Adrenal gland (tissue), 5 donors: ENCODE measurements around the gene RTP5.

Experiments
- CTCF ChIP-seq, 6 experiments: fragments of 450-650 bp in 4 of 6; fragments of 200-600 bp in 2 of 6; sonication (generic) in 1 of 6; IDR thresholded peaks; 1 replicate in 5 of 6; 2 replicates in 1 of 6; pipeline versions ENCODE4 v1.5.1 to v1.8.0; 2016 to 2021; ENCODE audit warnings: antibody characterized with exemption in 6 of 6, mild to moderate bottlenecking in 2 of 6, moderate library complexity in 1 of 6
- POLR2A ChIP-seq, 2 donors: fragments of 450-650 bp; IDR thresholded peaks; one replicate each; pipeline ENCODE4 v1.6.1; 2017; ENCODE audit warnings: antibody characterized with exemption in 2 of 2, mild to moderate bottlenecking in 2 of 2, moderate library complexity in 1 of 2
- donor health status: DM: no; HTN: no; CAD: no.

GRCh38 chr2:241842067-241842415 lies 27.5 kb upstream of the RTP5 start:
- TF ChIP-seq CTCF (IDR thresholded peaks at IDR 0.05) (no peak), POLR2A (IDR thresholded peaks at IDR 0.05) (no peak)
